PC-3 (cell line): ENCODE data around the gene TMEM191C. TPM values are rescaled to one million over a fixed set of nuclear protein-coding genes. Genes with fewer than 3 reads are reported as not detected.
"Not testable (repeated sequence)": the region's sequence is repeated elsewhere in the genome, so short reads cannot be mapped to it uniquely, and the experiment has no call there.

Source experiments
- ATAC-seq: fragments of 200-7000 bp; cut with Tn5 transposase; 2 replicates; pipeline ENCODE4 v1.9.1; 2020; ENCODE audit warnings: mild to moderate bottlenecking, moderate library complexity
- BruUV-seq: library from RNA; stranded (reverse); fragments of 400-500 nt; replicated peaks from 2 replicates; lab custom pipeline; 2021; lab: Mats Ljungman, UMichigan
- CTCF ChIA-PET: fragments of 300-600 bp; sonication (Branson Sonifier 250); formaldehyde crosslinking; loops from one replicate; lab custom pipeline; 2022; ENCODE audit warnings: antibody characterized with exemption; lab: Charles Lee
- POLR2A ChIA-PET: fragments of 300-600 bp; sonication (Branson Sonifier 250); formaldehyde crosslinking; loops from one replicate; lab custom pipeline; 2022; ENCODE audit warnings: antibody characterized with exemption; ENCODE audit not compliant: unreplicated experiment; lab: Charles Lee
- DNase-seq: peaks from one replicate; pipeline ENCODE4 v3.0.0-alpha.2; 2015
- H2AFZ ChIP-seq: fragments of 300-600 bp; sonication (generic); 2 replicates; pipeline ENCODE4 v1.6.0; 2016; ENCODE audit warnings: antibody characterized with exemption, low read length
- H3F3A ChIP-seq: fragments of 300-600 bp; sonication (generic); one replicate; pipeline ENCODE4 v1.6.0; 2017; ENCODE audit warnings: antibody characterized with exemption, low read length, control low read depth, mild to moderate bottlenecking; ENCODE audit not compliant: unreplicated experiment
- H3K27ac ChIP-seq: fragments of 300-600 bp; sonication (generic); 2 replicates; pipeline ENCODE4 v1.5.1; 2016; ENCODE audit warnings: mild to moderate bottlenecking, low read length
- H3K27me3 ChIP-seq: fragments of 300-600 bp; sonication (generic); 2 replicates; pipeline ENCODE4 v1.6.1; 2016; ENCODE audit warnings: low read length, mixed read lengths
- H3K36me3 ChIP-seq: fragments of 300-600 bp; sonication (generic); 2 replicates; pipeline ENCODE4 v1.6.1; 2016; ENCODE audit warnings: low read depth, mixed run types, low read length, mixed read lengths
- H3K4me1 ChIP-seq: fragments of 300-600 bp; sonication (generic); 2 replicates; pipeline ENCODE4 v1.5.1; 2016; ENCODE audit warnings: low read length; ENCODE audit not compliant: insufficient read depth
- H3K4me2 ChIP-seq: fragments of 300-600 bp; sonication (generic); 2 replicates; pipeline ENCODE4 v1.6.0; 2016; ENCODE audit warnings: low read length
- H3K4me3 ChIP-seq: fragments of 300-600 bp; sonication (generic); 2 replicates; pipeline ENCODE4 v1.5.1; 2016; ENCODE audit warnings: mild to moderate bottlenecking, low read length, mixed read lengths
- H3K79me2 ChIP-seq: fragments of 300-600 bp; sonication (generic); 2 replicates; pipeline ENCODE4 v1.6.1; 2017; ENCODE audit warnings: low read length, mixed read lengths
- H3K9ac ChIP-seq: fragments of 300-600 bp; sonication (generic); 2 replicates; pipeline ENCODE4 v1.6.0; 2016; ENCODE audit warnings: mild to moderate bottlenecking, low read length
- H3K9me2 ChIP-seq: fragments of 300-600 bp; sonication (generic); replicated peaks from 2 replicates; pipeline ENCODE4 v1.6.1; 2016; ENCODE audit warnings: mixed run types, low read length, mixed read lengths
- H3K9me3 ChIP-seq: fragments of 300-600 bp; sonication (generic); 2 replicates; pipeline ENCODE4 v1.6.1; 2016; ENCODE audit warnings: low read length, mixed read lengths
- H4K20me1 ChIP-seq: fragments of 300-600 bp; sonication (generic); 2 replicates; pipeline ENCODE4 v1.6.1; 2016; ENCODE audit warnings: low read length, mixed read lengths
- CTCF ChIP-seq: fragments of 300-600 bp; sonication (generic); conservative IDR thresholded peaks from 2 replicates; pipeline ENCODE4 v1.5.1; 2017; ENCODE audit warnings: antibody characterized with exemption, low read depth, mild to moderate bottlenecking, low read length
- EZH2 ChIP-seq: fragments of 300-600 bp; sonication (generic); IDR thresholded peaks from one replicate; pipeline ENCODE4 v1.6.1; 2017; ENCODE audit warnings: antibody characterized with exemption, mild to moderate bottlenecking, low read length; ENCODE audit not compliant: unreplicated experiment
- EZH2phosphoT487 ChIP-seq: fragments of 300-600 bp; sonication (generic); IDR thresholded peaks from 2 replicates; pipeline ENCODE4 v1.6.1; 2018; ENCODE audit warnings: mild to moderate bottlenecking, antibody characterized with exemption, low read length, borderline replicate concordance
- intact Hi-C: fragments of 100-400 bp; cut with micrococcal nuclease; formaldehyde crosslinking; loops from 2 replicates; pipeline ENCODE4 v1.9.0; 2023
- total RNA-seq: library from RNA; depleted of rRNA; stranded (reverse); fragments of >200 nt; gene quantifications from 2 replicates; pipeline ENCODE4 v1.2.3, GENCODE V29; 2014

TMEM191C gene
- total RNA-seq, 1 experiment from 2014 or later: 6.7 TPM

GRCh38 chr22:21451545-21452520 lies 15.4 kb upstream of the TMEM191C start:
- CTCF ChIA-PET: no interaction called here
- no peak for TF ChIP-seq EZH2
- TF ChIP-seq EZH2phosphoT487: no peak
- TF ChIP-seq CTCF: no peak
- no TSS peak for BruUV-seq

GRCh38 chr22:21452666-21453065 lies 14.5 kb upstream of the TMEM191C start:
- H3K4me3 ChIP-seq, H3K9ac ChIP-seq, DNase-seq, ATAC-seq, H3F3A ChIP-seq, H3K27ac ChIP-seq, intact Hi-C loops, H3K36me3 ChIP-seq, H2AFZ ChIP-seq, H3K79me2 ChIP-seq, BruUV-seq, H3K4me2 ChIP-seq, CTCF ChIA-PET, H4K20me1 ChIP-seq, H3K9me3 ChIP-seq, POLR2A ChIA-PET, H3K9me2 ChIP-seq, H3K27me3 ChIP-seq: not testable (repeated sequence)
- peaks cover 14% of the 10 kb centered on the region for H3K4me1 ChIP-seq

More at GRCh38 chr22:21451545-21452520, 15.4 kb upstream of the TMEM191C start:
- H3K36me3 ChIP-seq: no peaks in the 10 kb centered on the region
- ATAC-seq (no peak), DNase-seq (no peak)
- no peaks in the 10 kb centered on the region for H3K9me2 ChIP-seq
- no peaks in the 10 kb centered on the region for H4K20me1 ChIP-seq
- H3F3A ChIP-seq: no peaks in the 10 kb centered on the region
- H3K9me3 ChIP-seq: no peaks in the 10 kb centered on the region
- H3K4me1 ChIP-seq: peaks cover 7% of the 10 kb centered on the region
- intact Hi-C loops: no loop called here
- H3K79me2 ChIP-seq: no peaks in the 10 kb centered on the region
- no peak overlapping the region for H3K27ac ChIP-seq
- no peak overlapping the region for H3K4me3 ChIP-seq
- H2AFZ ChIP-seq: no peak overlapping the region
- H3K4me2 ChIP-seq: no peak overlapping the region
- no peaks in the 10 kb centered on the region for H3K27me3 ChIP-seq
- H3K9ac ChIP-seq: no peak overlapping the region
- POLR2A ChIA-PET: no interaction called here

GRCh38 chr22:21454998-21455333 lies 12.2 kb upstream of the TMEM191C start:
- BruUV-seq, H3K27me3 ChIP-seq, H3F3A ChIP-seq, H3K9ac ChIP-seq, ATAC-seq, POLR2A ChIA-PET, H3K9me2 ChIP-seq, H3K36me3 ChIP-seq, intact Hi-C loops, H3K27ac ChIP-seq, DNase-seq, CTCF ChIA-PET, H3K4me2 ChIP-seq, H3K4me3 ChIP-seq, H2AFZ ChIP-seq, H3K79me2 ChIP-seq, H4K20me1 ChIP-seq, H3K9me3 ChIP-seq: not testable (repeated sequence)
- H3K4me1 ChIP-seq: peaks cover 14% of the 10 kb centered on the region
